ENCODE data around the gene NOSTRIN.

DNA sequence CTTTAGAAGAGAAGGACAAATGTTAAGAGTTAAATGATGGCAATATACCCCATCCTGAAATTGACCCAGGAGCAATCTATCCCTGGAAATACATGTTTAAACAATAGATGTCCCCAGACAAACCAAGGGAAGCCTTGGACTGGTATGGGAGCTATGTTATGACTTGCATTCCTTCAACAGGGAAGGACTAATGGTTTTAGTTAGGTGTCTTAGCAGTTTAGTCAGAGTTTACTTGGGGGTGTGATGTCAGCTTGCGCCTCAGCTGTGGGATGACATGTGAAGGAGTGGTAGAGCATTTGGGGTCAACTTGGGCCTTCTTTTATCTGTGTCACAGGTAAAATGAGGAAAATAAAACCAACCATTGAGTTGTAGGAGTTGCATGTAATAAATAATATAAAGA is 51.0 kb downstream of the NOSTRIN start:
- TF ChIP-seq, protein P1, sequence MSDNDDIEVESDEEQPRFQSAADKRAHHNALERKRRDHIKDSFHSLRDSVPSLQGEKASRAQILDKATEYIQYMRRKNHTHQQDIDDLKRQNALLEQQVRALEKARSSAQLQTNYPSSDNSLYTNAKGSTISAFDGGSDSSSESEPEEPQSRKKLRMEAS (IDR thresholded peaks at IDR 0.05; ENCODE audit: insufficient read depth, insufficient read length) = no peak
- TF ChIP-seq, protein P2, sequence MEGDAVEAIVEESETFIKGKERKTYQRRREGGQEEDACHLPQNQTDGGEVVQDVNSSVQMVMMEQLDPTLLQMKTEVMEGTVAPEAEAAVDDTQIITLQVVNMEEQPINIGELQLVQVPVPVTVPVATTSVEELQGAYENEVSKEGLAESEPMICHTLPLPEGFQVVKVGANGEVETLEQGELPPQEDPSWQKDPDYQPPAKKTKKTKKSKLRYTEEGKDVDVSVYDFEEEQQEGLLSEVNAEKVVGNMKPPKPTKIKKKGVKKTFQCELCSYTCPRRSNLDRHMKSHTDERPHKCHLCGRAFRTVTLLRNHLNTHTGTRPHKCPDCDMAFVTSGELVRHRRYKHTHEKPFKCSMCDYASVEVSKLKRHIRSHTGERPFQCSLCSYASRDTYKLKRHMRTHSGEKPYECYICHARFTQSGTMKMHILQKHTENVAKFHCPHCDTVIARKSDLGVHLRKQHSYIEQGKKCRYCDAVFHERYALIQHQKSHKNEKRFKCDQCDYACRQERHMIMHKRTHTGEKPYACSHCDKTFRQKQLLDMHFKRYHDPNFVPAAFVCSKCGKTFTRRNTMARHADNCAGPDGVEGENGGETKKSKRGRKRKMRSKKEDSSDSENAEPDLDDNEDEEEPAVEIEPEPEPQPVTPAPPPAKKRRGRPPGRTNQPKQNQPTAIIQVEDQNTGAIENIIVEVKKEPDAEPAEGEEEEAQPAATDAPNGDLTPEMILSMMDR (IDR thresholded peaks at IDR 0.05; ENCODE audit: extremely low read depth in 1 of 2, insufficient read depth in 1 of 2, low read depth in 1 of 2, low read length in 2 of 2) = no peak
